Colon (tissue), 2 donors: ENCODE data around the gene OPRL1.

Experiments used
- FAIRE-seq: peaks from 2 replicates; lab custom pipeline; 2012; peaks lifted over from hg19 to GRCh38; lab: Jason Lieb, UNC
- donor health status: control.
- donor health status: control.

Gene OPRL1

DNA sequence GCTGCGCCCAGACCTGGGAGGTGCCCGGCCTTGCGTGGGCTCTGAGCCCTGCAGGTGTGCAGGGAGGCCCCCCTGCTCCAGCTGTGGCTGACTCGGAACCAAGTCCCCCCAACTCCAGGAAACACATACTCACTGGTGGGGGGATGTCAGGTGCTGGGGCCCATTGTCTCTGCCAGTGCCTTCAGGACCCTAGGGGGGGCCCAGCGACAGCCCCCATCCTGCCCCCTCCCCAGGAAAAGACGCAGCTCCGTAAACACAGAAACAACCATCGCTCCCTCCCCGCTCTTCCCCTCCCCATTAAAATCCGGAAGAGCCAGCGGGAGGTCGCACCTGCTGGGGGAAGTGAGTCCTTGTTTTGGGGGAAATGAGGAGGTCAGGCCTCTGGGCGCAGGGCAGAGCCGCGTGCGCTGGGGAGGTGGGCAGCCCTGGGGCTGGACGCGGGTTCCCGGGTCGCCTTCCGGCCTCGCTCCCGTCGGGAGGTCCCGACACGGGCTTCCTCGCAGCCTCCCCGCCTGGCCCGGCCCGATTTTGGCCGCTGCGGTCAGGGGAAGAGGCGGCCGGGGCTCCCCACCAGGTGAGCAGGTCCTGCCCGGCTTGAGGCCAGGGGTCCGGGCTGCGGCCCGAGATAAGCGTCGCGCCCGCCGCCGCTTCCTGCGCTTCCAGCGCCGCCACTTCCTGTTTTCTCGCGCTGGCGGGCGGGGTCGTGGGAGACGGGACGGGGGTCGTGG, 37.7 kb upstream of the OPRL1 start:
- FAIRE-seq: no peak

DNA sequence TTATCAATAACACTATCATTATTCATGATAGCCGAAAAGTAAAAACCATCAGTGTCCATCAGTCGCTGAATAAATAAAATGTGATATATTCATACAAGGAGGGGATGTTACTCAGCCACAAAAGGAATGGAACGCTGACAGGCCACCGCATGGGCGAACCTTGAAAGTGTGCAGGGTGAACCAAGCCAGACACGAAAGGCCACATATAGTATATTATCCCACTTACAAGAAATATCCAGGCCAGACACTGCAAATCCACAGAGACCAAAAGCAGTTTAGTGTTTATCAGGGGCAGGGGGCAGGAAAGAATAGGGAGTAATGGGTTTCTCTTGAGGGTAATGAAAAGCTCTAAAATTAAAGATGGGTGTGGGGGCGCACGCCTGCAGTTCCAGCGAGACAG, 36.1 kb upstream of the OPRL1 start:
- FAIRE-seq: no peak

DNA sequence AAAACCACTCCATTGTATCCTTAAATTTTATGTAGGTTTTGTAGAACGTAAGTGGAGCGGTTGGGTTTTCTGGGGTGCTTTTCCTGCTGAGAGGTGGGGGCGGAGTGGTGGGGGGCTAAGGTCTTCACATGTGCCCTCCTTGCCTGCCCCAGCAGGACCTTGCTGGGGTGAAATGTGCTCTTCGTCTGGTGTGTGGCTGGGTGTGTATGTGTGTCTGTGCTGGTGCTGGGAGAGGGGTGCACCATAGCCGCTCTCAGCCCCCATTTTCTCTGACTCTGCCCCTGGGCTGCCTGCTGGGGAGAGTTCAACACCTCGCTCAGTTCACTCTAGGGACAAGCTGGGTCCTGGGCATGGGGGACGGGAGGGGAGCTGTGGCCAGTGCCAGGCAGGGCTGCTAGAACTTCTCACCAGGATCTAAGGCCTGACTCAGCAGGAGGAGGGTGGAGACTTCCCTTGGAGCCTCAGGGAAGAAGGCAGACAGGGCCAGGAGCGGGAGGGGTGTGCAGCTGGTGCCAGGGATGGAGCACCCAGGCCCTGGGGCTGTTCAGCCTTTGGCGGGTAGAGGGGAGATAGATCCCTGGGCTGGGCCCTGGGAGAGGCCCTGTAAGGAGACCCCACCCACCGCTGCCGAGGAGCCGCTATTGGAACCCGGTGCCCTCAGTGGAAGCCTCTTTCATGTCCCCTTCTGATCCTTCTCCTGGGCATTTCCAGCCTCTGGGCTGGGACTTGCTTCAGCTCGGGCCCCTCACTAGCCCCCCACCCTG, 35.2 kb upstream of the OPRL1 start:
- no peak for FAIRE-seq

DNA sequence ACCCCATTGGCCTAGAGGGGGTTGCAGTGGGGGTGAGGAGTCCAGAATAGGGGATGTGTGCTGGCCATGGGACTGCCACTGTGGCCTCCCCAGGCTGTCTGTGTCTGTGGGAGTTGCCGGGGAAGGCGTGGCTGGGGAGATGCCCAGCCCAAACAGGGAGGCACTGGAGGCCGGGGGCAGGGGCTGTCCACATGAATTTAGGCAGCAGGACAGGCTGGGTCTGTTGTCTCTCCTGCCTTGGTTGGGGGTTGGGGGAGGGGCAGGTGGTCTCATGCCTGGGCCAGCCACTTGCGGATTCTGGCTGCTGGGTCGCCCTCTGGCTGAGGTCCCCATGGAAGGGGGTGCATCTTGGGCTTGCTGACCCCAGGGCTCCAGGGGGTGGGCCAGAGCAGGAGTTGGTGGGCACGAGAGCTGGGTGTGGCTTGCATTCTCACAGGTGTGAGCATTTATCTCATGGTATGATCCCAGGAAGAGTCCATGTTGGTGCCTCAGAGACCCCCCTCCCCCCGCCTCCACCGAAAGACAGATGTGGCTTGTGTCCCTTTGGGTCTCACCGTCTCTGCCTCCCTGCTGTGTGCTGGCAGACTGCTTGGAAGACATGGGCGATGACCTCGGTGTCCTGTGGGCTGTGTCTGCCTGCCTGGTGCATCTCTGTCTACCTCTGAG, 34.4 kb upstream of the OPRL1 start:
- no peak for FAIRE-seq

DNA sequence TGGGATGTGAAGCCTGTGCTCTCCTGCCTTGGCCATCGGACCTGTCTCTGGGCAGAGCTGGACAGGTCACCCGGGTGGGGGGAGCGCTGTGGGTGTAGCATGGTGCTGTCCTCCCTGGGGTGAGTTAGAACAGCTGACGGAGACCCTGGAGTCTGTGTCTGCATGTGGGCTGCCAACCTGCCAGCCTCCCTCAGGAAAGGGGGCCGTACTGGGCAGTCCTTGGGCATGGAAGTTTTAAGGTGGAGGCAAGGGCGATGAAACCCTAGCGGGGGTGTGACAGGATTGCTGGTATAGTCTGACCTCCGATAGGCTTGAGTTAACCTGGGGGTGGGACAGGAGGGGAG, 32.9 kb upstream of the OPRL1 start:
- FAIRE-seq: no peak

DNA sequence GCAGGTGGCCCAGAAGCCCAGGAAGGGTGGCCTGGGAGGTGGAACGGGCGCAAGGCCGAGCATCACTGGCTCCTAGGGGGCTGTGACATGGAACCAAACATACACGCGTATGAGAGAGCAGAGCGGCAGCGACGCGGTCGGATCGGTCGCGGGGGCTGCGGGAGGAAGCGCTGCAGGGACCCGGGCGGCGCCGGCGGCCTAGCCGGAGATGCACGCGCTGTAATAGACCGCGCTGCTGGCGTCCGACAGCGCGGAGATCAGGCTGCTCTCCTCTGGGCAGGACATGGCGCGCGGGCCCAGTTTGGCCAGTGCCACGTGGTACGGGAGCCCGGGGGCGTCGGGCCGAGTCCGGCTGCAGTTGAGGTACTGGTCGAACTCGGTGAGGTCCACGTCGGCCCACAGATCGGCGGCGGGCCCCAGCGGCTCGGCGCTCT, 31.9 kb upstream of the OPRL1 start:
- no peak for FAIRE-seq

DNA sequence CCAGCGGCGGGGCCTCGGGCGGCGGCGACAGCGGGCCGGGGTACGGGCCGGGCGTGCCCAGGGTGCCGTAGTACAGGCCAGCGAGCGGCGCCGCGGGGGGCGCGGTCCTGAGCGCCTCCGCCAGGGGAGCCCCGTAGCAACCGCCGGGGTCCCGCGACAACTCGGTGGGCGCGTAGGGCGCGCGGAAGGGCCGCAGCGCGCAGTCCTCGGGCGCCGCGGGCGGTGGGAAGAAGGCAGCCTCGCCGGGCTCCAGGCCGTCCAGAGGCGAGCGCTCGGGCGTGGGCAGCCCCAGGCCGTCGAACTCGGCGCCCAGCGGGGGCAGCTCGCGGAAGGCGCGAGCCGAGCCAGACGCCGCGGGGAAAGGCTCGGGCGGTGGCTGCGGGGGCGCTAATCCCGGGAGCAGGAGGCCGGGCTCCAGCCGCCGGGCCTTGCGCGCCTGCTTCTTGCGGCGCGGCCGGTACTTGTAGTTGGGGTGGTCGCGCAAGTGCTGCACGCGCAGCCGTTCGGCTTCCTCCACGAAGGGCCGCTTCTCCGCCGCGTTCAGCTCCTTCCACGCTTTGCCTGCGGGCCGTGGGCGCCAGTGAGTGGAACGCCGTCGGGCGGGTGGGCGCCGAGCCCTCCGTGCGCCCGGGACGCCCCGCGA, 31.4 kb upstream of the OPRL1 start:
- no peak for FAIRE-seq

DNA sequence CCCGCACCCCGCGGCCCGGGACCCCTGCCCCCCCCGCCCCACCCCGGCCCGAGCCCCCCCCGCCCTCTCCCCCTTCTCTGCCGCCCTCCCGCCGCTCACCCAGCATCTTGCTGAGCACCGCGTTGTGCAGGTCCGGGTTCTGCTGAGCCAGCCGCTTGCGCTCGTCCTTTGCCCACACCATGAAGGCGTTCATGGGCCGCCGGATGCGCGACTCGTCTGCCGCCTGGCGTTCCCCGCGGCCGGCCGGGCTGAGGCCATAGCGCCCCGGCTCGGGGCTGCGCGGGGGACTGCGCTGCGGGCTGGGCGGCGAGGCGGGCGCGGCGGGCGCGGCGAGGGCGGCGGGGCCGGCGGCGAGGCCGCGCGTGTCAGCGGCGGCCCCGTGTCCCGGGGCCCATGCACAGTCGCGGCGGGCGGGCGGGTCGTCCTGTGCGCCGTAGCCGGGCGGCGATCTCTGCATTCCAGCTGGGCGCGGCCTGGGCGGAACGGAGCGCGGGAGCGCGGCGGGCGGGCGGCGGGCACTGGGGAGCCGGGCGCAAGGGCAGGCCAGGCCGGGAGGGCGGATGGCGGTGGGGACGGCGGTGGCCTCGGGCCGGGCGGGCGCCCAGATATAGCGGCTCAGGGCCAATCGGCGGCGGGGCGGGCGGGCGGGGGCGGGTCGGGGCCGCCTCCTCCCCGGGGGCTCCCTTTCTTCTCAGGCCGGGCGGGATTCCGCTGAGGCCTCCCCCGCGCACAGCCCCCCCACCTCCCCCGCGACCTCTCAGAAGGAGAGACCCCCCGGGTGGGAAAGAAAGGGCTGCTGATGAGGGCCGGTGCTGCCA, 30.6 kb upstream of the OPRL1 start, which contains the start of gene SOX18:
Gene SOX18, minus strand, starts transcription at position 580 of the 818 bp plus-strand sequence. Its CDS starts 123 bp downstream, at position 457.
- FAIRE-seq: no peak

DNA sequence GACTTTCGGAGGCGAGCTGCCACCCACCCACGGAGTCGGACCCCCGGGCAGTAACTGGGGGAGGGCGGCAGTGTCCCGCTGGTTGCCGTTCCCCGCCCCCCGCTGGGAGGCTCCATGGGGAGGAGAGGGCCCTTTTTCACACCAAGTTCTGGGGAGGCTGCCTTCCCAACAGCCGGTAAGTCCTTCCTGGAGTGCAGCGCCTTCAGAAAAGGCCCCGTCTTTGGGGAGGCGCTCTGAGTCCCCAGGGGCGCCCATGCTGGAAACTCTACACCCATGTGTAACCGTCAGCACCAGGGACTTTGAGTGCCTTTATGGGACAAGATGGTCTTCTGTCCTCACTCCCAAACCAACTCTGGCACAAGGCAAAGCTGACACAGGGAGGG, 30.0 kb upstream of the OPRL1 start:
- FAIRE-seq: no peak

DNA sequence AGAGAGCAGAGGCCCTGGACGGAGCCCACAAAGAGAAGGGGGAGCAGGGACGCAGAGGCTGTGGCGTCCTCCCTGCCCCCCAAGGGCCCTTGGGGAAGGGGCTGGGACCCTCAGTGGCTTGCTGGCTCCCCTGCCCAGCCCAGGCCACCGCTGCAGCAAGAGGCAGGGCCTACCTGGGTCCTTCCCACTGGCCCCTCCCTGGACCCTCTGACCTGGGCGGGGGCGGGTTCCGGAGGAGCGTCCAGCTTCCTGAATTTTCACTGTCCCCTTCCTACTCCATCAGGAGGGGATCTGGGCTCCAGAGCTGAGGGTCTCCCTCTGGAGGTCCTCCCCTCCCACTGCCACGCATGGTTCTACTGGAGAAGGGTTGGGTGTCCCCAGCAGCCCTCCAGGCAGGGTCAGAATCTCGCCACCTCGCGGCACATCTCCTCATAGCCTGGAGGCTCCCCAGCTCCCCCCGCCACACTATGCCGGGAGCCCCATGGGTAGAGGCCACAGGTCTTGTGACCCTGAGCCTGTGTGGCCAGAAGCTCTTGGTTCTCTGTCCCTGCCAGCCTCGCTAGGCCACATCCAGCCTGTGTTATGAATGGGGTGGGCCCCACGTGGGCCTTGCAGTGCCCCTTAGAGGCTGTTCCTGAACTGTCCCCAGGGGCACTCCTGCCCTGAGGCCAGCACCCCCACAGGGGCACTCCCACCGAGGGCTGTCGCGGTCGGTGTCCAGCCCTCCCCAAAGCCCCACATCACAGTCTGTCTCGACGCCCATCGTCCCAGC, 29.4 kb upstream of the OPRL1 start:
- no peak for FAIRE-seq

DNA sequence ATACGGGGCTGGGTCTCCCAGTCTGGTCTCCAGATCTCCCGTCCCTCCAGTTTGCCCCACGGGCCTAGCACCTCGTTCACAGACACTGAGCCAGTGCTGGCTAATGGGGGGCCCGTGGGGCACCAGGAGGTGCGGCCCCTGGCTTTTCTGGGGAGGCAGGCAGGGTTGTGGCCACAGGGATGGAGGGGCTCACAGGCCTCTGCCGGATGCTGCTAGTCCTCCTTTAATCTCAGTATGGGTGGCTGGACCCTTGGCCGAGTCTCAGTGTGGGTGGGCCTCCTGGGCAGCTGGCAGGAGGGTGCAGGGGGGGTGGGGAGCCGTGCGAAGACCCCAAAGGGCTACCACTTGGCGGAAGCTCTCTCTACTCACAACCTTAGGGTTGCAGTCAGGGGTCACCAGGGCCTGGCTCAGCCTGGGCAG, 28.8 kb upstream of the OPRL1 start:
- FAIRE-seq: no peak

DNA sequence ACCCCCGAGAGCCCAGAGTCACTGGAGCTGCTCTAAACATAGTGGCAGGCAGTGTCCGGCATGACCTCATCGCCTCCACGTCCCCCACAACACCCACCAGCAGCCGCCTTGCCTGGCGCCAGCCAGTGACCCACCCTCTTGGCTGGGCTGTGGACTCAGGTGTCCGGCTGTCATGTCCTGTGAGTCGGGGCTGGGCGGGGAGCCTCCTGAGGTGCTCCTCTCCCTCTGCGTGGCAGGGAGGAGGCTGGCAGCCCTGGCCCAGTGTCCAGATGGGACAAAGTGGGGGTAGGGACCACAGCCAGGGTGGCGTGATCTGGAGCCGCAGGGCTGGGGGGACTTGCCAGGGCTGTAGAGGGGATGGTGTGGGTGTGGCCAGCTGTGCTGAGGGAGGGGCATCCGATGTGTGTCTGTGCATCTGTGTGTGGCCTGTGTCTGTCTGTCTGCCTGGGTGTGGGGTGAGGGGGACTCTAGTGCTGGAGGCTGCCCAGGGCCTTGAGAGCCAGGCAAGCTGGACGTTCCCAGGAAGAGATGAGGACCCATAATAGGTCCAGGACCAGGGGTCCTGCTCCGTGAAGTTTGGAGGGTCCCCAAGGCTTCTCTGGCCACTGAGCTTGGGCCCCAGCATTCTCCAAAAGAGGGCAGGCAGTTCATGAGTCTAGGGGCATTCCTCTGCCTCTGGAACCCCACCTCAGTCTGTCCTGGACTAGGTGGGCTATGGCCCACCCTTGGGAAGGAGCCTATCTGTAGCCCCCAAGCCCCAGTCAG, 28.1 kb upstream of the OPRL1 start:
- no peak for FAIRE-seq

DNA sequence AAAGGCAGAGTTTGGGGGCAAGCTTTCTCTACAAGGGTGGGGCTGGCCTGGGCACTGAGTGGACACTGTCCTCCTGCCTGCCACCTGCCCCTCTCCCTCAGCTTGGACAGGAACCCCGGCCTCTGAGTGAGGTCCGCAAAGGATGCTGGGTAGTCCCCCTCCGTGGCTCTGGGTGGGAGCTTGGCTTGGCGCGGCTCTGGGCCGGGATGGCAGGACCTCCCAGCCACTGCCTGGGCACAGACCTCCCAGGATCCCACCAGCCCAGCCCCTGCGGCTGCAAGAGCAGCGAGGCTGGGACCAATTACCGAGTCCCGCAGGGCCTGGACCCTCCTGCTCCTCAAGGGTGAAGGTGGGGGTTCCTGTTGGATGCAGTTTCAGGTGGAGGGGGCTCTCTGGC, 27.6 kb upstream of the OPRL1 start:
- FAIRE-seq: no peak

DNA sequence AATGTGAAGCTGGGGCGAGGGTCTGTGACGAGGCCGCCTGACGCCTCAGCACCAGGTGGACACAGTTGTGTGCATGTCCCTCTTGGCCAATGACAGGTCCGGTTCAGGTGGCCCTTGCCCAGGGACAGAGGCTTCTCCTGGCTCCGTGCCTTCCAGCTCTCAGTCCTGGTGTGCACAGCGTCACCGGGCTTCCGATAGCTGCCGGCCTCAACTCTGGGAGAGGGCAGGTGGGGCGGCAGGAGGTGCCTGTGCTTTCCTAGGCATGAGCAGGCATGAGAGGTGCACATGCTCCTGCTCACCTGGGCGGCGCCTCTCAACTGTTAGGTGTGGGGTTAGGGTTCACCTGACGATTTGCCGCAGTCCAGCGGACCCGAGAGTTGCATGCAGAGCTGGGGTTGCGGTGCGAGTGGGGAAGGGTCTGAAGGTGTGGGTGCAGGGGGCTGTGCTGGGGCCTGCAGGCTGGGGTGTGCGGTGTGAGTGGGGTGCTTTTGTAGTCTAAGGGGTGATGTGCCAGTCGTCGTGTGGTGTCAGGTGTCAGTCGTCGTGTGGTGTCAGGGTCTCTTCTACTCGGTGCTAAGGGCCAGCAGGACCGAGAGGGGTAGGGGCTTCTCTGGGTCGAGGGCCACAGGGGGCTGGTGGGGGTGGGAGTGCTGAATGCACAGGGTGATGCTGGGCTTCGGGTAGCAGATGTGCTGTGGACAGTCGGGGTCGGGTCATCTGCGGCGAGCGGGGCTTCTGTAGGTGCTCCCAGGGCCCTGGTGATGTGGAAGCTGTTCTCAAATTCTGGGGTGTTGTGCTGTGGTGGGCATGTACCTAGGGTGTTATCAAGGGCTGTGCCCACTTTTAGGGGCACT, 26.7 kb upstream of the OPRL1 start:
- no peak for FAIRE-seq

DNA sequence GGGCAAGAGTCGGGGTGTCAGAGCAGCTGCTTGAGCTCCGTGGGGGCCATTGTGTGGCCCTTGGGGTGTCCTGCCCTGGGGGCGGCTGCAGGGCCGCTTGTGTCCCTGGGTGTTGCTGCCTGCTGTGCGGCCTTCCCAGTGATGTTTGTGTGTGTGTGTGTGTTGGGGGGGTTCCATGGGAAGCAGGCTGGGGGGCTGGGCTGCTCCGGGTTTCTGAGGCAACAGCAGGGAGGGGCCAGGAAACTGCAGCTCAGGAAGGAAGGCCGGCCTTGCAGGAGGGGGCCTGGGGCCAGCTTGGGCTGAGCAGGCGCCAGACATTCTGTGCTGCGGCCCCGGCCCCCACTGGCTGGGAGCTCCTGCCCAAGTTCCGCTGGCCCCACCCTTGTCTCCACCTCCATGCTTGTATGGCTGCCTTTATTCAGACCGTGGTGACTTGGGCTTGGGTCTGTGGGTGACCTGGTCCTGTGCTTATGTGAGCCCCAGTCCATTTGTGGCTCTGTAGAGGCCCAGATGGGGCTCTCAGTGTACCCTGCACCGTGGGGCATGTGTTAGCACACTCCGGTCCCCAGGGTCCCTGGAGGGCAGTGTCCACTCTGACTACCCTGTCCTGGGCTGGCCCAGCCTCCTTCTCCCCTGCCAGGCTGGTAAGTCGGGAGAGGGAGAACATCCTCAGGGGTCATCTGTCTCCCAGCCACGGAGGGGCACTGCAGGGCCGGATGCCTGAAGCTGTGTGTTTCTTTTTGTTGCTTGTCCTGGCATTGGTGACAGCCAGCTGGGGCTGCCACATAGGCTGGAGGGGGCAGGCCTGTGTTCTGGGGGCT, 25.8 kb upstream of the OPRL1 start:
- no peak for FAIRE-seq

DNA sequence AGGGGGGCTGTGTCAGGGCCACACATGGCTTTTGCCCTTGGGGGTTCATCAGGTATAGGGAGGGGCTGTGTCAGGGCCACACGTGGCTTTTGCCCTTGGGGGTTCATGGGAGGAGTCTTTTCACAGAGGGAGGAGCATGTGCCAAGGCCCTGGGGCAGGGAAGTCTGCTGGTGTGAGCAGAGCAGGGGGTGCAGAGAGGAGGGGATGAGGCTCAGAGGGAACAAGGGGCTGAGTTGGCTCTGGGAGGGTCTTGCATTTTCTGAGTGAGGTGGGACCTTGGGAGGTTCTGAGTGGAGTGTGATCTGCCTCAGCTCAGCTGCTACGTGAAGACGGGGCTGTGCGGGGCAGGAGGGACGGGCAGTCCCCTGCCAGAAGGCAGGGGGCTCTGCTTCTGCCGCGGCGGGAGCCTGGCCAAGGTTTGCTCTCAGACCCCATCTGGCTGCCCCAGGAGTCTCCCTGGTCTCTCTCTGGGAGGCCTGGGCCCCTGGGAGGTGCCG, 24.4 kb upstream of the OPRL1 start:
- no peak for FAIRE-seq

DNA sequence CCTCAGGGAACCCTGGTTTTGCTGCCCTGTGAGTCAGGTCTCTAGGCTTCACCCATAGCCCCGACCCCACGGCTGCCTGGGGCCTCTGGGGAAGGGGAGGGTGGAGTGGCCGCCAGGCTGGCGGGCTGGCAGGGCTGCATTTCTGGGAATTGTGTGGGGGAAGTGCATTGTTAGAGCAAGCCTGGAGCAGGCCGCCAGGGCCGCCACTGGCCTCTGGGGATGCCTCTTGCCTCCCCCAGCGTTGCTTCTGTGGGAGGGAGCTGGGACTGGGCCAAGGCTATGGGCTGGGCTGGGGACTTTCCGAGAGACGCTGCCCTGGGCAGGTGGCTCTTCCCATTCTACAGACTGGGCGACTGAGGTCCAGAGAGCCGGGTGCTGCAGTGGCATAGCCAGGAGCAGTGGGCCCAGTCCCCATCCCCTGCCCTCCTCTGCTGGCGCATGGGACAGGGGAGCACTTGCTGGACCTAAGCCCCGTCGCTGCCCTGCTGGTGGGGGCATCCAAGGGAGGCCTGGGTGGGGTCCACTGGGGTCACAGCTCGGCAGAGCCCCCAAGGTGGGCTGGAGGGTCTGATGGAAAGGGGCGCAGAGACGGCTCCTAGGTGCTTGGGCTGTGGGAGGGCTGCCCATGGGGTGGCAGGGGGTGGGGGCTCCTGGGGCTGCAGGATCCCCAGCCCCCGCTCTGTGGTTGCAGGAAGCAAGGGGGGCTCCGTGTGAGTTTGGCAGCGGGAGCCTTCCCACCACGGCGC, 23.8 kb upstream of the OPRL1 start:
- FAIRE-seq: no peak

DNA sequence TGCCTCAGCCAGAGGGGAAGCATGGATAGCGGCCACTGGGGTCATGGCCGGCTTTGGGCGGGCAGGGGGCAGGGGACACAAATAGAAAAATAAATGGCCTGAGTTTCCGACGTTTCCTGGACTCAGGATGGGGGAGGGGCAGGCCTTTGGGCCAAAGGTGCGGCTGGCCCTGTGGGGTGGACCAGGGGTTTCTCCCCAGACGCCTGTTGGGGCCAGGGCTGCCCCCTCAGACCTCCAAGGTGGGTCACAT, 23.3 kb upstream of the OPRL1 start:
- no peak for FAIRE-seq
